HG02678 (cell line): Measurements from ENCODE around the gene CLPSL1.

Experiments
- ATAC-seq: cut with Tn5 transposase; IDR thresholded peaks from one replicate; pipeline ENCODE4 v1.9.1; 2021; ENCODE audit warnings: mild to moderate bottlenecking, moderate library complexity; ENCODE audit not compliant: unreplicated experiment

CLPSL1 gene

DNA sequence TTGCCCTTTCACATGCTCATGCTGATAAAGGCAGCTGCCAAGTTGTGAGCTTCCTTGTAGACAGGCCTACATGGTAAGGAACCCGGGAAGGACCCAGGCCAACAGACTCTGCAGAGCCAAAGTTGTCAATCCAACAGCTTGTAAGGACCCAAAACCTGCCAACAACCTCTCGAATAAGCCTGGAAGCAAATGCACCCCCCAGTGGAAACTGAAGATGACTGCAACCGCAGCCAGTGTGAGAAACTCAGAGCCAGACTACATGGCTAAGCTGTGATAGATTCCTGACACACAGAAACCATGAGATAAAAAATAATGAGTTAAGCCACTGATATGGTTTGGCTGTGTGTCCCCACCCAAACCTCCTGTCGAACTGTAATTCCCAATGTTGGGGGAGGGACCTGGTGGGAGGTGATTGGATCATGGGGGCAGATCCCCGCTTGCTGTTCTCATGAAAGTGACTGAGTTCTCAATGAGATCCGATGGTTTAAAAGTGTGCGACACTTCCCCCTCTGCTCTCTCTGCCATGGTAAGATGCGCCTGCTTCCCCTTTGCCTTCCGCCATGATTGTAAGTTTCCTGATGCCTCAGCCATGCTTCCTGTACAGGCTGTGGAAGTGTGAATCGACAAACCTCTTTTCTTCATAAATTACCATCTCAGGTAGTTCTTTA is 23.2 kb upstream of the CLPSL1 start:
- no peak for ATAC-seq

DNA sequence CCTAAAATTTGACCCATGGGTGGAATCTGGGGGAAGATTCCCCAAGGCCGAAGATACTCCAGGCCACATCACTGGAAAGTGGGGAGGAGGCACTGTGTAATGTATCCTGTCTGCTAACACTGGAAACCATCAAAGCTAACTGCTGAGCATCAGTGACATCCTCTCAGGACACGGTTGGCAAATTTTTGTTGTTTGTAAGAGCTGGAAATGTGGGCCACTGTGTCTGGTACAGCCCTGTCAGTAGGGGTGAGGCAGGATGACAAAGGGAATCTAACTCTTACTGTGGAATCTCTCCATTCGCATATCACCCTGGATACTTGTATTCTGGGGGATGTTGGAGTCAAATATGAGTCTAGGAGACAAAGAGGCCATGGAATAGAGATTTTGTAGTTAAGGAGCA is 21.4 kb upstream of the CLPSL1 start:
- no peak for ATAC-seq

DNA sequence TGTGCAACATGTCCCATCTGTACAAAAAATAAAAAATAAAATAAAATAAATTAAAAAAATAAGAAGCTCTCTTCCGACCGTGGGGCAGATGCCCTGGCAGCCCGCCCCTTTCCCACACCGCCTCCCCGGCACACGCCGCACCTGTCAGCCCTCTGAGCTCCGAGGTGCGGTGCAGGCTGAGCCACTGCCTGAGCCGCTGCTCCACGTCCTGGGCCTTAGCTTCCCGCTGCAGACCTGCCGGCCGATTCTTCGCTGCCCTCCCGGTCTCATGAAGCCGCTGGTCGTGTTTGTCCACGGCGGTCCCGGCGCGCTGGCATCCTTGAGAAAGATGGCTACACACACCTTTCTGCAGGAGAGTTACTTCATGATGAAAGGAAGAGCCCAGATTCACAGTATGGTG is 15.1 kb upstream of the CLPSL1 start:
- ATAC-seq = no peak

- ATAC-seq = no peak
Observed at GRCh38 chr6:35769211-35769610, 11.6 kb upstream of the CLPSL1 start.

GRCh38 chr6:35771343-35771627 is 9.5 kb upstream of the CLPSL1 start:
- no peak for ATAC-seq

DNA sequence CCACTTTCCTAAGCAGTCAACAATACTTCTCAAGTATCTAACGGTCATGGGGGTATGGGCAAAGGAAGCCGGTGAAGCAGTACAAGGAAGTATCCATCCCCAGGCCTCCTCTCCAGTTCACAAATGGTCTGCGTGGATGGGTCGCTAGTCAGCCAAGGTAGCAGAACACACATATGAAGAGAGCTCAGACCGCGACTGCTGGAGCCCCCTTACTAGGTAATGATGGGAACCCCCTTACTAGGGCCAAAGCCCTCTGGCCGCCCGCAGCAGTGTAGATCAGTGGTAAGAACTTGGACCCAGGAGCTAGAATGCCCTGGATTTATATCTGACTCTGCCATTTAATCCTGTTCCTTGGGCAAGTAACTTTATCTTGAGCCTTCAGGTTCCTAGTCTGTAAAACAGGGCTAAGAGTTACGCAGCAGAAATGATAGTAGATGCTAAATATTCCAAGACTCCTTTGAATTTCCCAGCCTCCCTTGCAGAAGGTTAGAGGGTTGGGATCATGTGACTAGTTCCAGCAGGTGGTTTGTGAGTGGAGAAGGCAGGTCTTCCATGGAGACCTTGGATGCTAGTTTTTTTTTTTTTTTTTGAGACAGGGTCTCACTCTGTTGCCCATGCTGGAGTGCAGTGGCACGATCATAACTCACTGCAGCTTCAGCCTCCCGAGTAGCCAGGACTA is 6.6 kb upstream of the CLPSL1 start:
- no peak for ATAC-seq

DNA sequence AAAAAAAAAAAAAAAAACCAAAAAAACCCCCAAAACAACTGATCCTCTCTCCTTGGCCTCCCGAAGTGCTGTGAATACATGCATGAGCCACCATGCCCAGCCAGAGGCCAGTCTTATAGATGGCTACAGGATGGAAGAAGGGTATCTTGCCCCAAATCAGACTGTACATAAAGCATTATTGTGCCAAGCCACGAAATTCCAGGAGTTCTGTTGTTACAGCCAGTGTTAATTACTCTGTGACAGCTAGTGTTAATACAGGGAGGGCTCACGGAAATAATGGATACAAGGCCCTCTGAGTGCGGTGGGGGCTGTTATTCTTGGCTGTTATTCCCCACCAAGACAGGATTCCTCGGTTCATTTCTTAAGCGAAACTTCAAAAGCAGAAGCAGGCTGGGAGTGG is 5.8 kb upstream of the CLPSL1 start:
- no peak for ATAC-seq

GRCh38 chr6:35776364-35777215 is 4.2 kb upstream of the CLPSL1 start, which contains the start of gene CLPSL2:
Gene CLPSL2 (plus strand): TSS chr6:35776598. CDS start chr6:35776619, 21 bp downstream.
- no peak for ATAC-seq

GRCh38 chr6:35777356-35778102 is 3.3 kb upstream of the CLPSL1 start:
- no peak for ATAC-seq

DNA sequence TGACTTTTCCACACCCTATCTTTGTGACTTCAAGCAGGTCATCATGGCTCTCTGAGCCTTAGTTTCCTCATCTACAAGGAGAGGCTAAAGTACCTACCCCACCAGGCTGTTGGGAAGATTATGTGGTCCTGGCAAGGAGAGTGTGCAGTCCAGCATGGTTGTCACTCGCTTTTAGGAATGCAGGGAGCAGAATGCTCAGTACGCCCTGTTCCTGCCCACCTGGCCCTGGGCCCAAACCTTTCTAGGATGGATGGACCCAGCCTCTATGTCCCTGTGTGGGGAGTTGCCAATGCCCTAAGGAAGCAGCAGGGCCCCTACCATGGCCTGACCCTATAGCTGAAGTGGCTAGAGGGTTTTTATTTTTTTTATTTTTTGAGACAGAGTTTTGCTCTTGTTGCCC is 2.4 kb upstream of the CLPSL1 start:
- no peak for ATAC-seq

- no peak for ATAC-seq
Observed at GRCh38 chr6:35781290-35781689, 471 bp downstream of the CLPSL1 start.

DNA sequence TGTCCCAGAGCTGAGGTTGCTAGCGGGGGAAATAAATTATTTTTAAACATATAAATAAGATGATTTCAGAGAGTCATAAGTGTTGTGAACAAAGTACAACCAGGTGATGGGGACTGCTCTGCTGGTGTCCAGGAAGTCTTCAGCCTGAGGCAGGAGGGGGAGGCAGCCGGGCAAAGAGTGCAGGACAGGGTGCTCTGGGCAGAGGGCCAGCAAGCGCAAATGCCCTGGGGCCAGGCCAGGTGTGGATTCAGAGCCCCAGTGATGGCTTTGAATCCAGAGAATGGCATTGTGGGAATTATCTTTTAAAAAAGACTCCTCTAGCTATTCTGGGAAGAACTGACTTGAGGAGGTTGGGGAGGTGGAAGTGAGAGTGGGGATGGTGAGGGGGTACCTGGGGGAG is 1.6 kb downstream of the CLPSL1 start:
- no peak for ATAC-seq

- no peak for ATAC-seq
Observed at GRCh38 chr6:35784200-35784599, 3.4 kb downstream of the CLPSL1 start.

DNA sequence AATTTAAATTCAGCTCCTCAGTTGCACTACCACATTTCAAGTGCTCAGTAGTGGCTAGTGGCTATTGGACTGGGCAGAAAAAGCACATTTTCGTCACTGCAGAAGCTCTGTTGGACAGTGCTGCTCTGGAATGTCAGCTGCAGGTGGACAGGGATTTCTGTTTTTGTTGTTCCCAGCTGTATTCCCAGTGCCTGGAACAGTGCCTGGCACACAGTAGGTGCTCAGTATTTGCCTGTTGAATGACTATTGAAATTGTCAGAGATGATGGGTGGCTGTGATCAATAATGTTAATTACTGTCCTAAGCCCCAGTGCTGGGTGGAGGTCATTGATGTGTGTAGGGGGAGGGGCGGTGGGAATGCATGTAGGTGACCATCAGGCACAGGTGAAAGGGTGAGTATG is 5.5 kb downstream of the CLPSL1 start:
- no peak for ATAC-seq

DNA sequence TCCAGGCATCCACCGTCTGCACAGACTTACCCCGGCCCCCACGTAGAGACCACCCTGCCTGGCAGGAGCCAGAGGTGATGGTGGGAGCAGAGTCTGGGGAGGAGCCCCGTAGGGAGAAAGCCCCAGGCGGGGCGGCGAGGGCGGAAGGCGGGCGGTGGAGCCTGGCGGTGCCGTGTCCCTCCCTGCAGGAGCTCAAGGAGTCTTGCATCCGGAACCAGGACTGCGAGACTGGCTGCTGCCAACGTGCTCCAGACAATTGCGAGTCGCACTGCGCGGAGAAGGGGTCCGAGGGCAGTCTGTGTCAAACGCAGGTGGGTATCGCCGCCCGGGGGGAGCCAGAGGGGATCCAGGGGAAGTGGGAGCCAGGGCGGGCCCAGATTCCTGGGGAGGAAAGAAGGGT is 6.0 kb downstream of the CLPSL1 start:
- no peak for ATAC-seq

DNA sequence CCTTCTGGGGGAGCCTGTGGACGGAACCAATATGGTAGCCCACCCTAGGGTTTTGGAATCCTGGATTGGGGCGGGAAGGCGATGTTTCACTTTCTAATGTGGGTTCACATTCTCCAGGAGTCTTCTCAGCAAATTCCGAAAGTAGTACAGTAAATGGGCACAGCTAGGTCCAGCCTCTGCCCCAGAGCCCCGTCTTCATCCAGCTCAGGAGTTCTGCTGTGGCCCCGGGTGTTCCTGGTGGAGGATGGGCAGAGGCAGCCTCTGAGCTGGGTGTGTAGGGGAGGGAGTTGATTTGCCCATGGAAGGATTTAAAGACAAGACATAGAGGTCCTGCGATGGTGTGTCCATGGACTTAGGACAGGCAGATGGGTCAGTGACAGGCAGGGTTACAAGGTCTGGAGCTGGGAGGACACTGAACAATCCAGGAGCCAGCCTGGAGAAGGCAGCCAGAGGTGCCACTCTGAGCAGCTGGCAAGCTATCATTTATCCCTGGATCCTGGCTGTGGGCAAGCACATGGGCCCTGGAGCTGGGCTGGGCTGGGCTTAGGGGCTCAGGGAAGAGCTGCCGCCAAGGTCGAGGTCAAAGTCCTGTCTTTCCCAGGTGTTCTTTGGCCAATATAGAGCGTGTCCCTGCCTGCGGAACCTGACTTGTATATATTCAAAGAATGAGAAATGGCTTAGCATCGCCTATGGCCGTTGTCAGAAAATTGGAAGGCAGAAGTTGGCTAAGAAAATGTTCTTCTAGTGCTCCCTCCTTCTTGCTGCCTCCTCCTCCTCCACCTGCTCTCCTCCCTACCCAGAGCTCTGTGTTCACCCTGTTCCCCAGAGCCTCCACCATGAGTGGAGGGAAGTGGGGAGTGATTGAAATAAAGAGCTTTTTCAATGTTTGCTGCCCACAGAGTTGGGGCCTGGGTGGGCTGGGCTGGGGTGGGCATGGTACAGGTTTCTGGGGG is 6.7 kb downstream of the CLPSL1 start:
- ATAC-seq = no peak

DNA sequence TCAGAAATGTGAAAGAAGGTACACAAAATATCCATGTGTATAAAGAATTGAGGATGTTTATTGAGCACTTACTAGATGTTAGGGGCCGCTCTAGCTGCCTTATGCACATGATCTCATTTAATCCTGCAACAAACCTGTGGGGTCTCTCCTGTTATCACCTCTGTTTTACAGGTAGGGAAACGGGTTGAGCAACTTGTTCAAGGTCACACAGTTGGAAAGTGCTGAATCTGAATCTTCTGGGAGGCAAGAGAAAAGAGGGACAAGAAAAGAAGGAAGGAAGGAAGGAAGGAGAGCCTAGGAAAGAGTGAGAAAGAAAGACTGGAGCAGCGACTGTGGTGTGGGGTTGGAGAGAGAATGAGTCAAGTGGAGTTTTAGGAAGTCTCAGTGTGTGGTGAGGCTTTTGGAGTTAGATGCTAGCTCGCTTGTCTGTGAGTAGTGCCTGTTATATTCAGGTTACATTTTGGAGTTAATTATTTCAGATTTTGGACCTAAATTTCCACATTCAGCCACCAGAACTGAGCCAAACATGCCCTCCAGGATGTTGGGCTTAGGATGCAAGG is 7.7 kb downstream of the CLPSL1 start:
- ATAC-seq = no peak

DNA sequence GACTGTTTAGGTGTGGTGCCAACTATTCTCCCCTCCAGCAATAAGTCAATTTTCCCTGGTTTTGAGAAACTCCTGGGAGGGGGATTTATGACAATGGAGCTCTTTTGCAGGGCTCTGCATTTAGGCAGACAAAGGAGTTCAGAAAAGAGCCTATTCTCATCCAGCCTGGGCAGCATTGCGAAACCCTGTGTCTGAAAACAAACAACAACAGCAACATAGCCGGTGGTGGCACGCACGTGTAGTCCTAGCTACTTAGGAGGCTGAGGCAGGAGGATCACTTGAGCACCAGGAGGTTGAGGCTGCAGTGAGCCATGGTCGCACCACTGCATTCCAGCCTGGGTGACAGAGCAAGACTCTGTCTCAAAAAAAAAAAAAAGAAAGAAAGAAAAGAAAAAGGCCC is 9.9 kb downstream of the CLPSL1 start:
- no peak for ATAC-seq

GRCh38 chr6:35794536-35795452 is 14.0 kb downstream of the CLPSL1 start:
- no peak for ATAC-seq
